HepG2 (cell line): Measurements from ENCODE around the gene CENPP. TPM values are rescaled to one million over a fixed set of nuclear protein-coding genes. Genes with fewer than 3 reads are reported as not detected.

Experiments used
- ELF3 ChIP-seq: IDR thresholded peaks from 2 replicates; pipeline ENCODE4 v1.6.1; 2016; ENCODE audit warnings: missing genetic modification reagents, missing compliant biosample characterization
- FOXK1 ChIP-seq: sonication (generic); formaldehyde crosslinking; IDR thresholded peaks from 2 replicates; pipeline ENCODE4 v1.4.0; 2020; ENCODE audit warnings: low read depth, missing genetic modification reagents, borderline replicate concordance
- FOXP1 ChIP-seq, 2 experiments: fragments of 450-650 bp in 1 of 2; IDR thresholded peaks; 2 replicates each; pipeline ENCODE4 v1.6.1; 2017 to 2018; ENCODE audit warnings: antibody characterized with exemption in 1 of 2
- KDM3A ChIP-seq: IDR thresholded peaks from 2 replicates; pipeline ENCODE4 v1.6.1; 2018; ENCODE audit warnings: low read depth, missing compliant biosample characterization
- KLF15 ChIP-seq: sonication (generic); formaldehyde crosslinking; IDR thresholded peaks from 2 replicates; pipeline ENCODE4 v1.8.1; 2023; ENCODE audit warnings: borderline replicate concordance, mild to moderate bottlenecking, inconsistent platforms, missing genetic modification reagents, mixed read lengths
- MATR3 ChIP-seq: sonication (generic); formaldehyde crosslinking; IDR thresholded peaks from 2 replicates; pipeline ENCODE4 v1.4.0; 2020; ENCODE audit warnings: missing genetic modification reagents
- MYC ChIP-seq: sonication (generic); formaldehyde crosslinking; IDR thresholded peaks from 2 replicates; pipeline ENCODE4 v1.9.0; 2021; ENCODE audit warnings: missing genetic modification reagents, borderline replicate concordance
- TCF7L2 ChIP-seq: IDR thresholded peaks from 2 replicates; pipeline ENCODE4 v1.6.1; 2011; ENCODE audit warnings: mild to moderate bottlenecking, low read depth, low read length, moderate library complexity
- TERF1 ChIP-seq: sonication (generic); formaldehyde crosslinking; IDR thresholded peaks from 2 replicates; pipeline ENCODE4 v1.8.0; 2022; ENCODE audit warnings: mild to moderate bottlenecking, missing genetic modification reagents, moderate library complexity
- ZFP82 ChIP-seq: sonication (generic); formaldehyde crosslinking; IDR thresholded peaks from 2 replicates; pipeline ENCODE4 v1.5.1; 2020; ENCODE audit warnings: mild to moderate bottlenecking, missing genetic modification reagents, borderline replicate concordance
- ZNF180 ChIP-seq: sonication (generic); formaldehyde crosslinking; IDR thresholded peaks from 2 replicates; pipeline ENCODE4 v1.4.0; 2020; ENCODE audit warnings: low read depth, missing genetic modification reagents, borderline replicate concordance
- ZNF326 ChIP-seq: sonication (generic); formaldehyde crosslinking; IDR thresholded peaks from 2 replicates; pipeline ENCODE4 v1.4.0; 2020; ENCODE audit warnings: missing genetic modification reagents, borderline replicate concordance
- ZNF33A ChIP-seq: sonication (generic); formaldehyde crosslinking; IDR thresholded peaks from 2 replicates; pipeline ENCODE4 v1.5.1; 2020; ENCODE audit warnings: missing genetic modification reagents, mild to moderate bottlenecking, moderate library complexity, borderline replicate concordance
- ZNF484 ChIP-seq: sonication (generic); formaldehyde crosslinking; IDR thresholded peaks from 2 replicates; pipeline ENCODE4 v1.5.1; 2020; ENCODE audit warnings: mild to moderate bottlenecking, low read depth, missing genetic modification reagents, borderline replicate concordance
- ZNF563 ChIP-seq: sonication (generic); formaldehyde crosslinking; IDR thresholded peaks from 2 replicates; pipeline ENCODE4 v1.8.0; 2022; ENCODE audit warnings: mild to moderate bottlenecking, moderate library complexity, missing genetic modification reagents
- ZNF569 ChIP-seq: sonication (generic); formaldehyde crosslinking; IDR thresholded peaks from 2 replicates; pipeline ENCODE4 v1.5.0; 2020; ENCODE audit warnings: mild to moderate bottlenecking, missing genetic modification reagents, moderate library complexity, borderline replicate concordance
- ZNF607 ChIP-seq: sonication (generic); formaldehyde crosslinking; IDR thresholded peaks from 2 replicates; pipeline ENCODE4 v1.5.1; 2020; ENCODE audit warnings: missing genetic modification reagents, mild to moderate bottlenecking, borderline replicate concordance
- ZNF770 ChIP-seq: sonication (generic); formaldehyde crosslinking; IDR thresholded peaks from 2 replicates; pipeline ENCODE4 v1.5.0; 2020; ENCODE audit warnings: mild to moderate bottlenecking, missing genetic modification reagents
- polyA plus RNA-seq, 8 experiments: library from polyadenylated mRNA; depleted of rRNA in 3 of 8; stranded (reverse) in 7 of 8; unstranded in 1 of 8; fragments of >200 nt; fragmentation: Illumina TruSeq in 4 of 8; extraction: Trizol in 4 of 8; gene quantifications; 2 replicates each; pipeline versions ENCODE4 v1.2.1 to v1.2.3, GENCODE V29; 2011 to 2016; ENCODE audit warnings: low read depth in 4 of 8, missing spikeins in 1 of 8, mixed read lengths in 1 of 8; ENCODE audit not compliant: insufficient read depth in 1 of 8
- total RNA-seq, 5 experiments: library from RNA; depleted of rRNA; stranded (reverse); fragments of >200 nt; fragmentation: Illumina TruSeq; extraction: Trizol; gene quantifications; 2 replicates each; pipeline ENCODE4 v1.2.3, GENCODE V29; 2016; ENCODE audit warnings: low read depth in 1 of 5
- TF ChIP-seq, protein P1 (sequence below): sonication (generic); formaldehyde crosslinking; IDR thresholded peaks from 2 replicates; pipeline ENCODE4 v1.8.0; 2022; ENCODE audit warnings: mild to moderate bottlenecking, missing genetic modification reagents, borderline replicate concordance
- TF ChIP-seq, protein P2 (sequence below): sonication (generic); formaldehyde crosslinking; IDR thresholded peaks from 2 replicates; pipeline ENCODE4 v1.4.0; 2020; ENCODE audit warnings: missing genetic modification reagents, mild to moderate bottlenecking, borderline replicate concordance

The CENPP gene
- total and polyA plus RNA-seq, 2 of the 13 experiments (the other 11 are each of a cell fraction or from before 2014, with no cell fraction given): 2.0 to 11.4 TPM

DNA sequence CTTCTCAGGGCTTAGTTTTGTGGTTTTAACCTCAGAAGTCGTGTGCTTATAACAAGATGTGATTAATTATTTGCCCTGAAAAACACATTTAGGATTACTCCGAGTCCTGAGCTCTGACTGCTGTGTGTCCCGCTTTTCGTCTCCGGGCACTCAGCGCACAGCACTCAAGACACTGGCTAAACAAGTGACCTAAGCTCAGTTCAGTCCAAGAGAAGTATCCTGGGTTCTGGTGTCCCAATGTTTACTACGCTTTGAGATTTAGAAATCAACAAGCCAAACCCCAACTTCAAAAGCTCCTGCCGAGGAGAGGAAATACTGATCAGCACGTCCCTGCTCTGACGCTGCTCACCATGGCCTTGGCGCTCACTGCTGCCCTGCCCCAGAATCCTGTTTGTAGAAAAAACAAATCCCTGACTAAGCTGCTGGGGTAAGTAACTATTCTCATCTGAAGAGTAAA, 290.9 kb downstream of the CENPP start (continued):
- TF ChIP-seq, protein P1, sequence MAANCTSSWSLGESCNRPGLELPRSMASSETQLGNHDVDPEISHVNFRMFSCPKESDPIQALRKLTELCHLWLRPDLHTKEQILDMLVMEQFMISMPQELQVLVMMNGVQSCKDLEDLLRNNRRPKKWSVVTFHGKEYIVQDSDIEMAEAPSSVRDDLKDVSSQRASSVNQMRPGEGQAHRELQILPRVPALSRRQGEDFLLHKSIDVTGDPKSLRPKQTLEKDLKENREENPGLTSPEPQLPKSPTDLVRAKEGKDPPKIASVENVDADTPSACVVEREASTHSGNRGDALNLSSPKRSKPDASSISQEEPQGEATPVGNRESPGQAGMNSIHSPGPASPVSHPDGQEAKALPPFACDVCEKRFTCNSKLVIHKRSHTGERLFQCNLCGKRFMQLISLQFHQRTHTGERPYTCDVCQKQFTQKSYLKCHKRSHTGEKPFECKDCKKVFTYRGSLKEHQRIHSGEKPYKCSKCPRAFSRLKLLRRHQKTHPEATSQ (CRISPR knock-in tag): no peak
- TF ChIP-seq KLF15 (CRISPR knock-in tag) (no peak), ZNF326 (CRISPR knock-in tag) (no peak), MATR3 (CRISPR knock-in tag) (no peak), FOXK1 (peak; percentile 74; the same call in 1 of the 2 replicates), ZNF563 (CRISPR knock-in tag) (no peak), KDM3A (CRISPR knock-in tag) (no peak), FOXP1 (IDR thresholded peaks at IDR 0.05) (no peak), FOXP1 (CRISPR knock-in tag; IDR thresholded peaks at IDR 0.05) (peak; percentile 98), TERF1 (CRISPR knock-in tag) (no peak), ELF3 (peak; percentile 78), ZNF770 (CRISPR knock-in tag) (no peak), ZNF33A (CRISPR knock-in tag) (peak; percentile 83; the same call in 1 of the 2 replicates), ZNF180 (CRISPR knock-in tag) (no peak), TCF7L2 (no peak), MYC (no peak), ZNF569 (no peak), ZNF484 (no peak), ZFP82 (no peak), ZNF607 (CRISPR knock-in tag) (peak; percentile 58; the same call in 1 of the 2 replicates)
- TF ChIP-seq, protein P2, sequence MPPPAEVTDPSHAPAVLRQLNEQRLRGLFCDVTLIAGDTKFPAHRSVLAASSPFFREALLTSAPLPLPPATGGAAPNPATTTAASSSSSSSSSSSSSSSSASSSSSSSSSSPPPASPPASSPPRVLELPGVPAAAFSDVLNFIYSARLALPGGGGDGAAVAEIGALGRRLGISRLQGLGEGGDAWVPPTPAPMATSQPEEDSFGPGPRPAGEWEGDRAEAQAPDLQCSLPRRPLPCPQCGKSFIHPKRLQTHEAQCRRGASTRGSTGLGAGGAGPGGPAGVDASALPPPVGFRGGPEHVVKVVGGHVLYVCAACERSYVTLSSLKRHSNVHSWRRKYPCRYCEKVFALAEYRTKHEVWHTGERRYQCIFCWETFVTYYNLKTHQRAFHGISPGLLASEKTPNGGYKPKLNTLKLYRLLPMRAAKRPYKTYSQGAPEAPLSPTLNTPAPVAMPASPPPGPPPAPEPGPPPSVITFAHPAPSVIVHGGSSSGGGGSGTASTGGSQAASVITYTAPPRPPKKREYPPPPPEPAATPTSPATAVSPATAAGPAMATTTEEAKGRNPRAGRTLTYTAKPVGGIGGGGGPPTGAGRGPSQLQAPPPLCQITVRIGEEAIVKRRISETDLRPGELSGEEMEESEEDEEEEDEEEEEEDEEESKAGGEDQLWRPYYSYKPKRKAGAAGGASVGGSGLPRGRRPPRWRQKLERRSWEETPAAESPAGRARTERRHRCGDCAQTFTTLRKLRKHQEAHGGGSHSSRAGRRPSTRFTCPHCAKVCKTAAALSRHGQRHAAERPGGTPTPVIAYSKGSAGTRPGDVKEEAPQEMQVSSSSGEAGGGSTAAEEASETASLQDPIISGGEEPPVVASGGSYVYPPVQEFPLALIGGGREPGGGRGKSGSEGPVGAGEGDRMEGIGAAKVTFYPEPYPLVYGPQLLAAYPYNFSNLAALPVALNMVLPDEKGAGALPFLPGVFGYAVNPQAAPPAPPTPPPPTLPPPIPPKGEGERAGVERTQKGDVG (CRISPR knock-in tag): peak; percentile 95; the same call in 1 of the 2 replicates
